Psoas muscle (tissue), 8 donors: ENCODE measurements around the gene STARD13. TPM values are rescaled to one million over a fixed set of nuclear protein-coding genes. Genes with fewer than 3 reads are reported as not detected.

Source experiments
- ATAC-seq, 4 donors: fragments of 200-7000 bp; cut with Tn5 transposase; one replicate each; pipeline ENCODE4 v1.9.1; 2020; ENCODE audit warnings: moderate library complexity in 3 of 4, mild to moderate bottlenecking in 2 of 4
- DNase-seq, 2 donors: peaks; one replicate each; pipeline ENCODE4 v3.0.0-alpha.2; 2020
- H3K27ac ChIP-seq: fragments of 200-600 bp; one replicate; pipeline ENCODE4 v1.8.0; 2022
- H3K27me3 ChIP-seq, 3 donors: fragments of 200-600 bp in 1 of 3; one replicate each; pipeline versions ENCODE4 v1.6.1 to v1.8.0; 2013 to 2022; ENCODE audit warnings: low read length in 2 of 3, mild to moderate bottlenecking in 2 of 3, moderate library complexity in 1 of 3; ENCODE audit not compliant: insufficient read depth in 3 of 3
- H3K36me3 ChIP-seq, 2 donors: fragments of 200-600 bp in 1 of 2; one replicate each; pipeline versions ENCODE4 v1.6.1 to v1.8.0; 2013 to 2022; ENCODE audit warnings: low read depth in 1 of 2, mild to moderate bottlenecking in 1 of 2, moderate library complexity in 1 of 2; ENCODE audit not compliant: insufficient read depth in 1 of 2
- H3K4me1 ChIP-seq: fragments of 200-600 bp; one replicate; pipeline ENCODE4 v1.8.0; 2022
- H3K4me3 ChIP-seq: fragments of 200-600 bp; one replicate; pipeline ENCODE4 v1.8.0; 2022; ENCODE audit warnings: mild to moderate bottlenecking
- H3K9me3 ChIP-seq: fragments of 200-600 bp; one replicate; pipeline ENCODE4 v1.8.0; 2022
- whole genome bisulfite sequencing, 3 donors: extraction: QIAGEN DNeasy Blood & Tissue Kit; methylation state at CpG; one replicate each; pipeline versions ENCODE4 v1.1.6 to v1.1.7; 2013; 5-methylcytosine and 5-hydroxymethylcytosine counted together
- intact Hi-C, 2 donors: fragments of 100-400 bp; cut with DNase I; formaldehyde crosslinking; loops; one replicate each; pipeline versions ENCODE4 v1.11.0 to v1.14.2; 2022
- polyA plus RNA-seq, 3 donors: library from polyadenylated mRNA; stranded (reverse); fragments of 200-250 nt; gene quantifications; one replicate each; pipeline ENCODE4 v1.2.3, GENCODE V29; 2013
- total RNA-seq, 4 donors: library from RNA; stranded (reverse); fragmentation: NEBNext Ultra II Directional in 2 of 4; extraction: Animal tissue kit (Norgen Biotek cat#: 25700) in 2 of 4; gene quantifications; one replicate each; pipeline versions ENCODE4 v1.2.1 to v1.2.4, GENCODE V29; 2021 to 2023
- TF ChIP-seq, protein P1 (sequence below): fragments of 200-600 bp; IDR thresholded peaks from one replicate; pipeline ENCODE4 v1.8.0; 2022; ENCODE audit warnings: antibody characterized with exemption
- donor health status: healthy with polysubstance abuse.
- donor health status: DM: no; HTN: no; CAD: no; lungs with moderate emphysema.
- donor health status: Bipolar disorder and iron deficiency.
- donor health status: healthy.
- donor health status: DM: yes; HTN: yes; CAD: no.
- donor health status: DM: no; HTN: no; CAD: no.
- donor health status: DM: no; HTN: no; CAD: no.
- donor health status: DM: yes; HTN: yes; CAD: no.

STARD13 gene
- total and polyA plus RNA-seq, 7 donors, result 2.3 to 9.2 (median 5.6) TPM

- Histone ChIP-seq H3K4me1 (peaks cover 29% of the 10 kb centered on the region), H3K9me3 (no peaks in the 10 kb centered on the region), H3K36me3 (no peaks in the 10 kb centered on the region), H3K4me3 (no peak overlapping the region), H3K27ac (no peak overlapping the region), H3K27me3 (no peaks in the 10 kb centered on the region)
- TF ChIP-seq, protein P1, sequence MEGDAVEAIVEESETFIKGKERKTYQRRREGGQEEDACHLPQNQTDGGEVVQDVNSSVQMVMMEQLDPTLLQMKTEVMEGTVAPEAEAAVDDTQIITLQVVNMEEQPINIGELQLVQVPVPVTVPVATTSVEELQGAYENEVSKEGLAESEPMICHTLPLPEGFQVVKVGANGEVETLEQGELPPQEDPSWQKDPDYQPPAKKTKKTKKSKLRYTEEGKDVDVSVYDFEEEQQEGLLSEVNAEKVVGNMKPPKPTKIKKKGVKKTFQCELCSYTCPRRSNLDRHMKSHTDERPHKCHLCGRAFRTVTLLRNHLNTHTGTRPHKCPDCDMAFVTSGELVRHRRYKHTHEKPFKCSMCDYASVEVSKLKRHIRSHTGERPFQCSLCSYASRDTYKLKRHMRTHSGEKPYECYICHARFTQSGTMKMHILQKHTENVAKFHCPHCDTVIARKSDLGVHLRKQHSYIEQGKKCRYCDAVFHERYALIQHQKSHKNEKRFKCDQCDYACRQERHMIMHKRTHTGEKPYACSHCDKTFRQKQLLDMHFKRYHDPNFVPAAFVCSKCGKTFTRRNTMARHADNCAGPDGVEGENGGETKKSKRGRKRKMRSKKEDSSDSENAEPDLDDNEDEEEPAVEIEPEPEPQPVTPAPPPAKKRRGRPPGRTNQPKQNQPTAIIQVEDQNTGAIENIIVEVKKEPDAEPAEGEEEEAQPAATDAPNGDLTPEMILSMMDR, result no peak
- ATAC-seq (no peak), DNase-seq (no peak)
- WGBS, 3 donors, result 88 to 95% (median 90%) methylated on average over 3 of the region's 3 CpGs
- intact Hi-C loops, result no loop called here
Observed at GRCh38 chr13:33256148-33256840, 29.3 kb downstream of the STARD13 start.

- 61 to 76% (median 66%) methylated on average over 4 of the region's 4 CpGs for WGBS, 3 donors
- DNase-seq, result no peak
- no peaks in the 10 kb centered on the region for H3K9me3 ChIP-seq
- TF ChIP-seq, protein P1, result no peak
- peak in 3 of 4 donors; percentile 33 to 94 (median 90) for ATAC-seq
- no peaks in the 10 kb centered on the region for H3K36me3 ChIP-seq
- H3K4me1 ChIP-seq, result peaks cover 14% of the 10 kb centered on the region
- no peak overlapping the region for H3K27ac ChIP-seq
- no peaks in the 10 kb centered on the region for H3K27me3 ChIP-seq
- intact Hi-C loops, result no loop called here
- no peak overlapping the region for H3K4me3 ChIP-seq
Observed at GRCh38 chr13:33252135-33252534, 33.4 kb downstream of the STARD13 start.

GRCh38 chr13:33251131-33251661 is 34.4 kb downstream of the STARD13 start:
- WGBS, 3 donors, result 0 to 6% (median 1%) methylated on average over 2 of the region's 2 CpGs
- Histone ChIP-seq H3K4me3 (no peak overlapping the region), H3K9me3 (no peaks in the 10 kb centered on the region), H3K27me3 (no peaks in the 10 kb centered on the region), H3K4me1 (peaks cover 14% of the 10 kb centered on the region), H3K27ac (peak overlapping the region; percentile 13), H3K36me3 (no peaks in the 10 kb centered on the region)
- ATAC-seq, result peak; percentile 52 to 80 (median 72)
- intact Hi-C loops, result no loop called here
- peak in 1 of 2 donors; percentile 34 for DNase-seq
- TF ChIP-seq, protein P1, result no peak

GRCh38 chr13:33250609-33251008 is 34.9 kb downstream of the STARD13 start:
- Histone ChIP-seq H3K36me3 (no peaks in the 10 kb centered on the region), H3K4me1 (peaks cover 14% of the 10 kb centered on the region), H3K27me3 (no peaks in the 10 kb centered on the region), H3K27ac (peak overlapping the region; percentile 13), H3K9me3 (no peaks in the 10 kb centered on the region), H3K4me3 (no peak overlapping the region)
- no peak for DNase-seq
- TF ChIP-seq, protein P1, result no peak
- no peak for ATAC-seq
- intact Hi-C loops, result no loop called here

- WGBS, 3 donors, result 80 to 92% (median 88%) methylated on average over 3 of the region's 3 CpGs
- intact Hi-C loops, result no loop called here
Observed at GRCh38 chr13:33249894-33250293, 35.7 kb downstream of the STARD13 start.

More at GRCh38 chr13:33249894-33250293, 35.7 kb downstream of the STARD13 start:
- H3K27me3 ChIP-seq, result no peaks in the 10 kb centered on the region
- peaks cover 14% of the 10 kb centered on the region for H3K4me1 ChIP-seq
- H3K4me3 ChIP-seq, result no peak overlapping the region
- no peak overlapping the region for H3K27ac ChIP-seq
- TF ChIP-seq, protein P1, result no peak
- H3K36me3 ChIP-seq, result no peaks in the 10 kb centered on the region
- no peaks in the 10 kb centered on the region for H3K9me3 ChIP-seq
- ATAC-seq (no peak), DNase-seq (no peak)
